ENCODE data around the gene COL4A2.
A peak's percentile ranks its signal among the peaks of the same experiment; 100 is the strongest.
"Not testable (repeated sequence)": the region's sequence is repeated elsewhere in the genome, so short reads cannot be mapped to it uniquely, and the experiment has no call there.

COL4A2 gene

DNA sequence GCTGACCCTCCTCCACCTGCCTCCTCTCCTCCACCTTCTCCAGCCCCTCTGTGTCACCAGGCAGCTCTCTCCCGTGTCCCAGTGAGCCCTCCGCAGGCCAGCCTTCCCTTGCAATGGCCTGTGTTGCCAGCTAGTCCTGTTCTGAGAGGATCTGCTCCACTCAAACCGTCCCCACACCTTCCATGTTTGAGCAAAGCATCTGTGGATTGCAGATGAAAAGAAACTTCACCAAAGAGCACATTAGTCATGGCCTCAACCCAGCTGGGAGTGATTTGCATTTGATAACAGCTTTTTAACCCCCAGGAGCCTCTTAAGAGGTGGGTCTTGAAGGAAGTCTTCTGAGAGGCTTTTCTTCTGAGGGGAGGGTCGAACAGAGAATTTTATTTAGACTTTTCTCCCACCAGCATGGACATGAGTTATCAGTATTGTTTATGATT is 72.8 kb downstream of the COL4A2 start:
- DNase-seq (ENCODE audit: low read depth): no peak

GRCh38 chr13:110380359-110381028 is 73.4 kb downstream of the COL4A2 start:
- no peak for DNase-seq (ENCODE audit: low read depth)

GRCh38 chr13:110381029-110381360 is 73.9 kb downstream of the COL4A2 start:
- no peak for DNase-seq (ENCODE audit: low read depth)

DNA sequence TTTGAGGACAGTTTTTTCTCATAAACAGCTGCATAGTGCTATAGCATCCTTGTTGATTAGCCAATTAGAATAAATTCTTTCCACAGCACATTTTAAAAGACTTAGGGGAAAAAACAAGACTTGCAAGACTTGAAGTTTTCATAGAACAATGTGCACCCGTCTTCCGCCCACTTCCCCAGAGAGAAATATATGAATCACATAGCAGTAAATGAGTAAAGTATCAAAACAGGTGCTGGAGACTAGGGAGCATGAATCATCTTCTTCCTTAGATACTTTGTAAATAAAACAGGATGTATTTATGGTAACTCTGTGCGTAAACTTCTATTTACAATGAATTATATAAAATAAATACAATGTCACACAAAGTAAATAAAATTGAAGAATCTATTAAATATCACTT is 75.1 kb downstream of the COL4A2 start:
- peak; percentile 17 for DNase-seq (ENCODE audit: low read depth)

DNA sequence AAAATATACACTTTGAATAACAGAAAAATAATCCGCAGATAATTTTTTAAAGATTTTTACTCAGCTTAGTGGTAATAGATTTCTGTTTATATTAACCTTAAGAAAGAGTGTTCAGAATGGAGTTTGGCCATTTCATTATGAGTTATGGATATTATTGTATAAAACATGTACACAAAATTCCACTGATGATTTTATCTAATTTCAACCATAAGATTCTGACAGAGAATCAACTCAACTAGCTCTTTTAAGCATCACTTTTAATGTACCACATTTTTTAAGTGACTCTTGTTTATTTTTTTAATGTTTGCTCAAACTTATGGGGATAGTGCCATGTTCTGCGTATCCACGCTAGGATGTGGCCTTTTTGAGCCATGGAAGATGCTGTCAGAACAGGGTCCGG is 75.7 kb downstream of the COL4A2 start:
- DNase-seq (ENCODE audit: low read depth): no peak

DNA sequence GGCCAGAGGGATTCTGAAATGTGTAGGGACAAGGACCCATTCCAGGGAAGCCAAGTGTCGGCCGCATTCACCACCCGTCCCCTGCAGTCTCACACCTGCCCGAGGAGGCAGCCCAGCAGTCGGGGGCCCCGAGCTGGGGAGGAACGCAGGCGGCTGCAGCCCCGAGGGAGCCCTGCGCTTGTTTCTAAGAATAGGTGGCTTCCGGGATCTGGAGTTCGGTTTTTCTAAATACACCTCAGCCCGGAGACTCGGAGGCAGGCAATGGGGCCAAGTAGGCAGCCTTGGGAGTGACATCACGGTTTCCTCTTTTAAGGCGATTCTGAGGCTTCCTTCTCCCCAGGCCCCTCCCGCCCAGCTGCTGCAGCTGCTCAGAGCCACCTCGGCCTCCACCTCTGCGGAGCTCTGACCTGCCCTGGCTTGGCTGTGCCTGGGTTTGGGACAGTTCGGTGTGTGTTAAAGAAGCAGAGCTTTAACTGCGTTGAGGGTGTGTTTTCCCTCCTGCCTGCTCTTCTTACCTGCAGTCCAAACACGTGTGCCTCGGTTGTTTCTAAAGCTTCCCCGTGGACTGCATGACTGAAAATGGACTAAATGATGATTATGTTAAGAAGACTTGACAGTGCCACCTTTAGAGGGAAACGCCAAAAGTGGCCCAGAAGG is 80.5 kb downstream of the COL4A2 start:
- DNase-seq (ENCODE audit: low read depth): no peak

DNA sequence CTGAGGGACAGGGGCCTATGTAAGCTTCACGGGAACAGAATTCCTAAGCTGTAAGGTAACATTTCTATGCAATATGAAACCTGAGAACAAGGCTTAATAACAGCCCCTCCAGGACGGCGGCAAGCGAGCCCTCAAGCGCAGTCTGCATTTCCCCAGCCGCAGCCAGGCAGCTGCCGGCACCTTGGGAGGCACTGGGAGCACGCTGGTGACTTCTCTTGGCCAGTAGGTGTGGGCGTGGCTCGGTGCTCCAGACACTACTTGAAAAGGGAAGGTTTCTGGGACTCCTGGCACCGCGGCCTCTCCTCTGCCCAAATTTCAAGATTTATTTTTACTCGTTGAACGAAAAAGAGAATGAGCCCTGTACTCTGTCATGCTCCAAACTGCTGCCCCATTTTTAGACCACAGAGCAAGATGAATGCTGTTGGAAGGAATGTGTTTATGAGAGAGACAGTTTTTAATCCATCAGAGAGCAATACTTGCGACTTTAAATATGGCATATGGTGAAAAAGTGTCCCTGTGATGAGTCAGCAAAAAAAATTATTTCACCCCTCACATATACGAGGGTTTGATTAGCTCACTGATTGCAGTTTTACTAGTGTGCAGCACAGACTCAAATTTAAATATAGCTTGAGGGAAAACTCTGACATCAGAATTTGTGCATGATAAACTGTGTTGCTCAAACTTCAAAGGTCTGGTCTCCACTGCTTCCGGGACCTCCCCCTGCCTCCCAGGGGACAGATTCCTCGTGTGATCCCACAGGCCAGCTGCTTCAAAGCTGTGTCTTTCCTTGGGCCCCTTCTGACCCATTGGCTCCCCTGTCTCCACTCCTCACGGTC is 81.2 kb downstream of the COL4A2 start:
- DNase-seq (ENCODE audit: low read depth): peak; percentile 72

GRCh38 chr13:110390567-110390966 is 83.5 kb downstream of the COL4A2 start:
- DNase-seq (ENCODE audit: low read depth): peak; percentile 93

- no peak for DNase-seq (ENCODE audit: low read depth)
These were observed 84.2 kb downstream of the COL4A2 start for GRCh38 chr13:110391273-110391672.

DNA sequence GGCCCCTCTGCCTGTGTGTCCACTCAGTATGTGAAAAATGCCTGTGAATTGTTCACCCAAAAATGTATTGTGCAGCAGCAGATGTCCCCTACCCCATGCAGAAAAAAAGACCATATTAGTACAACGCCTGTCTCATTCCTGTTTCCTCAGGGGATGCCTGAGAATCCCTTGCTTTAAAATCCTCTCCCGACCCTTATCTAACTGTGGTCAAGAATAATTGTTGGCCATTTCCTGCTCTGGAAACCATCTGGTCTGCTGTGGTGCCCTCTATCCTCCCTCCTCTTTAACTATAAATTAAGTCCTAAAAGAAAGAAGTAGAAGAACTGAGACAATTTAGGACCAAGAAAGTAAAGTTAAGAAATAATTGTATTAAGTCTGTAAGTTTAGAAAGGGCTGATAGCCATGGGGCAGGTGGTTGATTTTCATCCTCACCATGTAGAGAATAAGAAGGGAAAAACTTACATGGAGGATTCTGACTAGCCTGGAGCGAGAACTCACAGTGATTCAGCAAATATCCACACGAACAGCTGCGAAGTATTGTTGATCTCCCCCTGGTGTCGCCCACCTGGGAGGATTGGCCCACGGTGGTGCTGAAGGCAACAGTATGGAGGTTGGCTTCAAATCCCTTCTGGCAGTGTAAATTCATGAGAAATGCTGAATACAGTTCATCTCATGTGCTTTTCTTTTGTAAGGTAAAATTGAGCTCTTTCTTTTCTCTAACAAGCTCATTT is 85.6 kb downstream of the COL4A2 start:
- DNase-seq (ENCODE audit: low read depth): no peak

GRCh38 chr13:110393761-110394160 is 86.7 kb downstream of the COL4A2 start:
- no peak for DNase-seq (ENCODE audit: low read depth)

DNA sequence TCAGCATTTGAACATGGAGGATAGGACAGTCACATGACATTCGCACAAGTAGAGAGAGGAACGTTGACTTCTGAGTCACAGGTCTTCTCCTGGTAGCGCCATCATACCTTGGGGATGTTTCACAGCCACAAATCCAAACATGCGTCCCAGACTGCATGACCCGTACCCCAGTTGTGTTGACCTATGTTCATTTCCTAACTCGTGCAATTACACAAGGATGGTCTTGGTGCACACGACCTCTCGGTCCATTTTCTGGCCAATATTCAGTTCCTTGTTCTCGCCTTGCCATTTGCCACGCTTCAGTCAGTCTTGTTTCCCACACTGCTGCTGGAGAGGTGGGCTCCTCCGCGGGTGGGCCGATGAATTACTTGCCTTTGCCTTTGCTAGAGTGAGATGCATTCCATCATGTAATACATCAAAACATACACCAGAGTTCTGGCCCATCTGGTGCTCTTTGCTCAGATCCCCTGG is 87.3 kb downstream of the COL4A2 start:
- peak; percentile 42 for DNase-seq (ENCODE audit: low read depth)

DNA sequence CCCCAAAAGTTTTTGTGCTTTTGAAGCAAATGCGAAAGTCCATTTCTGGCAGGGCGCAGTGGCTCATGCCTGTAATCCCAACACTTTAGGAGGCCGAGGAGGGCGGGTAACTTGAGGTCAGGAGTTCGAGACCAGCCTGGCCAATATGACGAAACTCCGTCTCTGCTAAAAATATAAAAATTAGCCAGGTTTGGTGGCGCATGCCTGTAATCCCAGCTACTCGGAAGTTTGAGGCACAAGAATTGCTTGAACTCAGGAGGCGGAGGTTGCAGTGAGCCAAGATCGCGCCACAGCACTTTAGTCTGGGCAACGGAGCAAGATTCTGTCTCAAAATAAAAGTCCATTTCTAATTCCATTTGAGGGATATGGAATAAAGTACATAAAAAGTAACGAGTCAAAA is 88.5 kb downstream of the COL4A2 start:
- DNase-seq (ENCODE audit: low read depth): not testable (repeated sequence)

DNA sequence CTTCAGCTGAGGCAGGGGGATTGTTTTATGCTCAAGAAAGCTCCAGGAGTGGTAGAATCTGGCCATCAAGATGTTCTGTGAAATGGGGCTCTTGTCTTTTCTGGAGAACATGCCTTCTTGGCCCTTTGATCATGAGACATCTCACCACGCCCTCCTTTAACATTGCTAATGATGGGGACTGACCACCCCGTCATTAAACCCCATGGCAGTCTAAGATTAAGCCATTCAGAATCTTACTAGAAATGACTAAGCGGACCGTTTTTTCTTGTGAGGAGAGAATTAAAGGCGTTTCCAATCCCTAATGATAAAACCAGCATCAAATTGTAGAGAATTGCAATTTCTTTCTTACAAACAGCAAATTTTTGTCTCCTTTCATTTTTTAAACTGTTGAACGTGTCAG is 89.4 kb downstream of the COL4A2 start:
- DNase-seq (ENCODE audit: low read depth): no peak

- DNase-seq (ENCODE audit: low read depth): peak; percentile 100
These were observed 89.9 kb downstream of the COL4A2 start for GRCh38 chr13:110396913-110397381.

DNA sequence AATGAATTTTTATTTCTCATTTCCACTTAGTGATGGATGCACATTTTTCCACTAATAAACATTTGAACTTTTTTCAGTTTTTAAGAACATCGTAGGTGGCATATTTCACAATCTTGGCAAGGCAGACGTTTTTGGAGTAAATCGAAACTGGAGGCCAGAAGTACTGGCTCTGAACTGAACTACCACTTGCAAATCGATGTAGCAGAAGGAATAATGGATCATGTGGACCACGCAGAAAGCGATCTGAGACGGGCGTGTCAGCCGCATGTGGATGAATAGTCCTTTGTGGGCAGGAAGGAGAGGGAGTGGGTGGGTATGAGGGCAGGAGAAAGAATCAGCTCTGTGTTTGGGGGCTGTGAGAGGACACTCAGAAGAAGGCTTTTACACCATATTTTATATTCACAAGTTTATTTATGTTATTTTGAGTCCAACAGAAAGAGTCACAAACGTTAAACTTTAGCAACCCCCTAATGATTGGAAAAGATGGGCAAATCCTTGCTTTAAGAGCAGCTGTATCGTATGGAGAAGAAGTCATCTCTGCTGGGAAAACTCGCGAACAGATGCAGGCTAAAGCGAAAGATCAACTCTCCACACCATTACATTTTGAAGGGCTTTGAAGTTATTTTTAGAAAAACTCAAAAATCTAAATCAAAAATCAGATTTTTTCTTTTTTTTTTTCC is 90.5 kb downstream of the COL4A2 start:
- peak; percentile 90 for DNase-seq (ENCODE audit: low read depth)

DNA sequence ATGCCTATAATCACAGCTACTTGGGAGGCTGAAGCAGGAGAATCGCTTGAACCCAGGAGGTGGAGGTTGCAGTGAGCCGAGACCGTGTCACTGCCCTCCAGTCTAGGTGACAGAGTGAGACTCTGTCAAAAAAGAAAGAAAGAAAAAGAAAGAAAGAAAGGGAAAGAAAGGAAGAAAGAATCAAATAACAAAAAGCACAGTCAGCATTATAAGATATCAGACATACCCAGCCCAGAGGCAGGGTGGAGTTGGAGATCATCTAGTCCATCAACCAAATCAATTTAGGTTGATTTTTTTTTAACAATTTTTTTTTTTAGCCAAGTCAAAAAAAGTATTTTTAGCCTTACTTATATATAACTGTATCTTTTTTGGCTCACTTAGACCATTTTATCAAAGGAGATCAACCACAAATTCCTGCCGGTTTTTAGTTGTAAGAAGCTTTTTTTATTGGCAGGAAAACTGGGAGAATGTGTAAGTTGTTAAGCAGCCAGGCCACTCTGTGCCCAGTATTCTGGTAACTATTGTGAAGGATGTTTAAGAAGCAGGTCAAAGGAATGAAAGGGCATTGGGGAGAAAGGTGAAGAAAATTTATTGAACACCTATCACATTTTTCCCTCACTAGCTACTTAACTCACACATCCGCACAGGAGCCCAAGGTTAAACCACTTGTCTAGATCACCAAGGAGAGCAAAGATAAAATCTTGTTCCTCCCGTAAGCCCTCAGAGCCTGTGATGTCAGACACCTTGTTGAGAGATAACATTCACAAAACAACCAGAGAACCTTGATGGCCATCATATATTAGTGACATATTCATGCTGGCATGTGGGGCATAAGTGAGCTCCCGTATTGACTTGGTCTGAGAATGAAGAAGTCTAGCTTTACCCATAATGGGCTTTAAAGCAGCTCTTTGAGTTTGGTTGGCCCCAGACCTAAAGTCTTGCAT is 91.8 kb downstream of the COL4A2 start:
- peak; percentile 57 for DNase-seq (ENCODE audit: low read depth)

DNA sequence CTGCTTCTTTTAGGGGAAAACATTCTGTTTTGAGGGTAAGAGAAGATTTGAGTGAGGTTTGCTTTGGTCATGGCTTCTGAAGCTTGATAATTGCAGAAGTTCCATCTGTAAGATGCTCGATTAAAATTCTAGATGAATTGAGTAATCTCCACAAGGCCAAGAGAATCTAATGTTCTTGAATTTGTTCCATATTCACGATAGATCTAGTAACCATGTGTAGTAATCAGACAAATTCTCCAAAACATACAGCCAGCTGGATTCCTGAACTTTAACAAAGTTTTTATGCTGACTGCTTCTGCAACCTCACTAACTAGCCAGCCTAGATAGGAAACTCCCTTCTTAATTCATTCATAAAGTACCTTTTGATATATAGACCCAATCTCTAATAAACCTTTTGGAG is 92.7 kb downstream of the COL4A2 start:
- peak; percentile 88 for DNase-seq (ENCODE audit: low read depth)

- DNase-seq (ENCODE audit: low read depth): peak; percentile 79
These were observed 93.9 kb downstream of the COL4A2 start for GRCh38 chr13:110400786-110401533.
